ENCODE data around the gene PLA2G4B. TPM values are rescaled to one million over a fixed set of nuclear protein-coding genes. Genes with fewer than 3 reads are reported as not detected.

The PLA2G4B gene
- total RNA-seq, 6 experiments from 2014 or later: 0.31 to 7.3 (median 4.7) TPM

- no peak for DNase-seq
- 80% methylated on average over 1 of the region's 7 CpGs for WGBS (ENCODE audit: insufficient coverage, low coverage, low lambda C conversion rate, missing lambda C conversion rate)
- H3K27me3 ChIP-seq: no peaks in the 10 kb centered on the region
These were observed 50.1 kb downstream of the PLA2G4B start for GRCh38 chr15:41888662-41889253.

GRCh38 chr15:41890050-41890690 lies 51.5 kb downstream of the PLA2G4B start:
- H3K9me3 ChIP-seq: no peaks in the 10 kb centered on the region
- H3K4me3 ChIP-seq: no peak overlapping the region
- intact Hi-C loops (cut with DNase I): no loop called here
- peaks cover 0 to 26% (median 2%) of the 10 kb centered on the region in 4 donors for H3K4me1 ChIP-seq
- no peak for ATAC-seq
- H3K36me3 ChIP-seq: no peaks in the 10 kb centered on the region
- WGBS (ENCODE audit: insufficient coverage, low coverage, low lambda C conversion rate, missing lambda C conversion rate): no CpG with 5 or more reads among the region's 6 CpGs
- TF ChIP-seq POLR2A (IDR thresholded peaks at IDR 0.05): no peak
- no peak for TF ChIP-seq CTCF (IDR thresholded peaks at IDR 0.05)
- no peaks in the 10 kb centered on the region for H3K27me3 ChIP-seq
- H3K27ac ChIP-seq: no peak overlapping the region
- no peak for DNase-seq

More at GRCh38 chr15:41888662-41889253, 50.1 kb downstream of the PLA2G4B start:
- ATAC-seq: no peak
- peaks cover 0 to 29% (median 8%) of the 10 kb centered on the region in 4 donors for H3K4me1 ChIP-seq
- H3K27ac ChIP-seq: no peak overlapping the region
- intact Hi-C loops (cut with DNase I): no loop called here
- no peaks in the 10 kb centered on the region for H3K36me3 ChIP-seq
- TF ChIP-seq POLR2A (IDR thresholded peaks at IDR 0.05): no peak
- no peak for TF ChIP-seq CTCF (IDR thresholded peaks at IDR 0.05)
- H3K4me3 ChIP-seq: no peak overlapping the region
- H3K9me3 ChIP-seq: no peaks in the 10 kb centered on the region

GRCh38 chr15:41891226-41891625 lies 52.6 kb downstream of the PLA2G4B start:
- 95% methylated on average over 6 of the region's 6 CpGs for WGBS (ENCODE audit: insufficient coverage, low coverage, low lambda C conversion rate, missing lambda C conversion rate)
- intact Hi-C loops (cut with DNase I): no loop called here
- H3K27me3 ChIP-seq: no peaks in the 10 kb centered on the region
- no peaks in the 10 kb centered on the region for H3K9me3 ChIP-seq
- peaks cover 0 to 23% (median 2%) of the 10 kb centered on the region in 4 donors for H3K4me1 ChIP-seq
- DNase-seq: peak in 1 of 3 donors; percentile 10
- ATAC-seq: no peak
- H3K4me3 ChIP-seq: no peak overlapping the region
- no peaks in the 10 kb centered on the region for H3K36me3 ChIP-seq
- H3K27ac ChIP-seq: no peak overlapping the region
- no peak for TF ChIP-seq POLR2A (IDR thresholded peaks at IDR 0.05)
- no peak for TF ChIP-seq CTCF (IDR thresholded peaks at IDR 0.05)

- intact Hi-C loops (cut with DNase I): no loop called here
- no peak overlapping the region for H3K4me3 ChIP-seq
These were observed 53.3 kb downstream of the PLA2G4B start for GRCh38 chr15:41891946-41892345.

More at GRCh38 chr15:41891946-41892345, 53.3 kb downstream of the PLA2G4B start:
- no peaks in the 10 kb centered on the region for H3K27me3 ChIP-seq
- no peaks in the 10 kb centered on the region for H3K36me3 ChIP-seq
- peaks cover 0 to 23% (median 2%) of the 10 kb centered on the region in 4 donors for H3K4me1 ChIP-seq
- no peak for ATAC-seq
- WGBS (ENCODE audit: insufficient coverage, low coverage, low lambda C conversion rate, missing lambda C conversion rate): 86% methylated on average over 1 of the region's 3 CpGs
- TF ChIP-seq CTCF (IDR thresholded peaks at IDR 0.05) (no peak), POLR2A (IDR thresholded peaks at IDR 0.05) (no peak)
- no peaks in the 10 kb centered on the region for H3K9me3 ChIP-seq
- DNase-seq: peak in 1 of 3 donors; percentile 46
- H3K27ac ChIP-seq: no peak overlapping the region
